Activated CD4-positive, alpha-beta T cell treated with anti-CD3 and anti-CD28 coated beads, Interleukin-2, amount 10 ng/mL, durations not matched to agents 7 days and 5 days (primary cell): Measurements from ENCODE around the gene PIGN. TPM values are rescaled to one million over a fixed set of nuclear protein-coding genes. Genes with fewer than 3 reads are reported as not detected.
"Not testable (repeated sequence)": the region's sequence is repeated elsewhere in the genome, so short reads cannot be mapped to it uniquely, and the experiment has no call there.

Experiments used
- CTCF ChIA-PET: fragments of 350-600 bp; sonication (Branson Sonifier 250); formaldehyde crosslinking; loops from one replicate; lab custom pipeline; 2021; ENCODE audit warnings: antibody characterized with exemption; lab: Charles Lee
- POLR2A ChIA-PET: fragments of 350-600 bp; sonication (Branson Sonifier 250); formaldehyde crosslinking; loops from one replicate; lab custom pipeline; 2021; ENCODE audit warnings: antibody characterized with exemption; lab: Charles Lee
- DNase-seq: peaks from one replicate; pipeline ENCODE4 v3.0.0-alpha.2; 2020
- H3K27ac Mint-ChIP-seq: one replicate; pipeline ENCODE4 v1.8.0; 2021; ENCODE audit warnings: mild to moderate bottlenecking, moderate library complexity, mixed read lengths
- H3K27me3 Mint-ChIP-seq: one replicate; pipeline ENCODE4 v1.8.0; 2021; ENCODE audit warnings: mixed read lengths
- H3K36me3 Mint-ChIP-seq: one replicate; pipeline ENCODE4 v1.8.0; 2021; ENCODE audit warnings: low read depth, mixed read lengths
- H3K4me1 Mint-ChIP-seq: one replicate; pipeline ENCODE4 v1.8.0; 2021; ENCODE audit warnings: mixed read lengths
- H3K4me3 Mint-ChIP-seq: one replicate; pipeline ENCODE4 v1.8.0; 2021; ENCODE audit warnings: mild to moderate bottlenecking, moderate library complexity, mixed read lengths
- H3K9me3 Mint-ChIP-seq: one replicate; pipeline ENCODE4 v1.8.0; 2021; ENCODE audit warnings: mixed read lengths
- total RNA-seq, 2 experiments: library from RNA; stranded (reverse); gene quantifications; one replicate each; pipeline ENCODE4 v1.2.3, GENCODE V29; 2021

The PIGN gene
- total RNA-seq, 2 experiments from 2014 or later, result 28.5 to 31.8 TPM

DNA sequence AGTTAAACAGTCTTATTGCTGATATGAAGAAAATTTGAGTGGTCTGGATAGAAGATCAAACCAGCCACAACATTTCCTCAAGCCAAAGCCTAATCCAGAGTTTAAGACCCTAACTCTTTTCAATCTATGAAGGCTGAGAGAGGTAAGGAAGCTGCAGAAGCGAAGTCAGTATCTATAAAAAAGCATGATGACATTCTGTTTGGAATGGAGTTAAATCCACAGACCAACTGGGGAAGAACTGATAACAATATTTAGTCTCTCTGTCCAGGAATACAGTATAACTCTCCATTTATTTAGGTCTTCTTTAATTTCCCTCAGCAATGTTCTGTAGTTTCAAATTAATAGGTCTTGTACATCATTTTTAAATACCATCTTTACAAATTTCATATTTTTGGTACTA is 16.0 kb downstream of the PIGN start:
- peaks cover 4% of the 10 kb centered on the region for H3K36me3 Mint-ChIP-seq
- H3K9me3 Mint-ChIP-seq, result peaks cover 3% of the 10 kb centered on the region
- H3K27ac Mint-ChIP-seq, result no peak overlapping the region
- DNase-seq, result no peak
- ChIA-PET CTCF (no interaction called here), POLR2A (no interaction called here)
- no peaks in the 10 kb centered on the region for H3K4me1 Mint-ChIP-seq
- no peak overlapping the region for H3K4me3 Mint-ChIP-seq
- H3K27me3 Mint-ChIP-seq, result no peaks in the 10 kb centered on the region

DNA sequence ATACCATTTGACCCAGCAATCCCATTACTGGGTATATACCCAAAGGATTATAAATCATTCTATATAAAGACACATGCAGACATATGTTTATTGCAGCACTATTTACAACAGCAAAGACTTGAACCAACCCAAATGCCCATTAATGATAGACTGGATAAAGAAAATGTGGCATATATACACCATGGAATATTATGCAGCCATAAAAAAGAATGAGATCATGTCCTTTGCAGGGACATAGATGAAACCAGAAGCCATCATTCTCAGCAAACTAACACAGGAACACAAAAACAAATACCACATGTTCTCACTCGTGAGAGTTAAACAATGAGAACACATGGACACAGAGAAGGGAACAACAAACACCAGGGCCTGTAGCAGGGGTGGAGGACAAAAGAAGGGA is 20.3 kb downstream of the PIGN start:
- H3K27me3 Mint-ChIP-seq, H3K4me3 Mint-ChIP-seq, DNase-seq, POLR2A ChIA-PET, H3K27ac Mint-ChIP-seq, CTCF ChIA-PET, H3K4me1 Mint-ChIP-seq: not testable (repeated sequence)
- Mint-ChIP-seq H3K9me3 (peaks cover 12% of the 10 kb centered on the region), H3K36me3 (peaks cover 10% of the 10 kb centered on the region)

DNA sequence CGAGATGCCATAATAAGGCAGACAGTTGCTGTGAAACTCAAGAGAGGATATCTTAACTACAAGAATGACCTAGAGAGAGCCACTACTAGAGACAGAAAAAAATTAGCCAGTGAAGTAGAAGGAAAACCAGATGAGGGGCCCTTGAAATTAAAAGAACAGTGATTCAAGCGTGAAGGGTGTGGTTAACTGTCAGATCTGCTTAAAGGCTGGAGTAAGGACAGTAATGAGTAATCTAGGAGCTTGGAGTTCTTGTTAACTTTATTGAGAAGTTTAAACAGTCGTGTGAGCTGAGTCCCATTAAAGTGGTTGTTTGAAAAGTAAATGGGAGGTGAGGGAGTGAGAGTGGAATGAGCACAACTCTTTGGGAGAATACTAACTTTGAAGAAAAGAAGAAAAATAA is 21.3 kb downstream of the PIGN start:
- POLR2A ChIA-PET, result no interaction called here
- H3K4me3 Mint-ChIP-seq, result no peak overlapping the region
- H3K27ac Mint-ChIP-seq, result no peak overlapping the region
- peaks cover 10% of the 10 kb centered on the region for H3K36me3 Mint-ChIP-seq
- no peak for DNase-seq
- no peaks in the 10 kb centered on the region for H3K27me3 Mint-ChIP-seq
- CTCF ChIA-PET, result interaction anchor here (1.4 kb wide), 1 partner anchor 17 kb away, joined by 5 read pairs; no protein-coding TSS in a partner anchor
- H3K4me1 Mint-ChIP-seq, result peaks cover 7% of the 10 kb centered on the region
- H3K9me3 Mint-ChIP-seq, result peaks cover 12% of the 10 kb centered on the region

DNA sequence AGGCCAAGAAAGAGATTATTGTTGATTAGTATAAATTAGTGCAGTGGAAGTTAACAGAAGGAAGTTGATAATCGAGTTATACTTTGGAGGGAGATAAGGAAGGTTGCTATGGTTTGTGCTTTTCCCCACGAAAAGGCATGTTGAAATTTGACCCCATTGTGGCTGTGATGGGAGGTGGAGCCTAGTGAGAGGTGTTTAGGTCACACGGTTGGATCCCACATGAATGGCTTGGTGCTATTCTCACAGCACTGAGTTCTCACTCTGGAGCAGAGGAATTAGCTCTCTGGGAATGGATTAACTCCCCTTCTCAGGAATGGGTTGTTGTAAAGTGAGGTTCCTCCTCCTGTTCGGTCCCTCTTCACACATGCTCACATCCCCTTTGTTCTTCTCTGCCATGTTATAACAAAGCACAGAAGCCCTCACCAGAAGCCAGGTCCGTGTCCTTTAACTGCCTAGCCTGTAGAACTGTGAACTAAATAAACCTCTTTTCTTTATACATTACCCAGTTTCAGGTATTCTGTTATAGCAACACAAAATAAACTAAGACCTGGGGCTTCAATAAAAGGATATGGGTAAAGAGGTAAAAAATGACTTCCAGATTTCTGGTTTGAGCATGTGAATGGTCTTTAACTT is 21.9 kb downstream of the PIGN start:
- peaks cover 12% of the 10 kb centered on the region for H3K9me3 Mint-ChIP-seq
- CTCF ChIA-PET, result interaction anchor here (1.4 kb wide), 1 partner anchor 18 kb away, joined by 5 read pairs; no protein-coding TSS in a partner anchor
- peaks cover 10% of the 10 kb centered on the region for H3K36me3 Mint-ChIP-seq
- no peak overlapping the region for H3K27ac Mint-ChIP-seq
- POLR2A ChIA-PET, result no interaction called here
- H3K4me3 Mint-ChIP-seq, result no peak overlapping the region
- no peaks in the 10 kb centered on the region for H3K27me3 Mint-ChIP-seq
- H3K4me1 Mint-ChIP-seq, result peaks cover 7% of the 10 kb centered on the region
- DNase-seq, result no peak

DNA sequence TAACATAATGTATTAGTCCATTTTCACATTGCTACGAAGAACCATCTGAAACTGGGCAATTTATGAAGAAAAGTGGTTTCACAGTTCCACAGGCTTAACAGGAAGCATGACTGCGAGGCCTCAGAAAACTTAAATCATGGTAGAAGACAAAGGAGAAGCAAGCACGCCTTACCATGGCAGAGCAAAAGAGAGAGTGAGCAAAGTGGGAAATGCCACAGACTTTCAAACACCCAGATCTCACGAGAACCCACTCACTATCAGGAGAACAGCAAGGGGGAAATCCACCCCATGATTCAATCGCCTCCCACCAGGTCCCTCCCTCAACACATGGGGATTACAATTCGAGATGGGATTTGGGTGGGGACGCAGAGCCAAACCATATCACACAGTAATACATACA is 22.5 kb downstream of the PIGN start:
- H3K36me3 Mint-ChIP-seq, result peaks cover 10% of the 10 kb centered on the region
- H3K9me3 Mint-ChIP-seq, result peaks cover 12% of the 10 kb centered on the region
- no peak overlapping the region for H3K4me3 Mint-ChIP-seq
- ChIA-PET POLR2A (no interaction called here), CTCF (no interaction called here)
- H3K4me1 Mint-ChIP-seq, result peaks cover 7% of the 10 kb centered on the region
- no peak overlapping the region for H3K27ac Mint-ChIP-seq
- no peak for DNase-seq
- no peaks in the 10 kb centered on the region for H3K27me3 Mint-ChIP-seq

DNA sequence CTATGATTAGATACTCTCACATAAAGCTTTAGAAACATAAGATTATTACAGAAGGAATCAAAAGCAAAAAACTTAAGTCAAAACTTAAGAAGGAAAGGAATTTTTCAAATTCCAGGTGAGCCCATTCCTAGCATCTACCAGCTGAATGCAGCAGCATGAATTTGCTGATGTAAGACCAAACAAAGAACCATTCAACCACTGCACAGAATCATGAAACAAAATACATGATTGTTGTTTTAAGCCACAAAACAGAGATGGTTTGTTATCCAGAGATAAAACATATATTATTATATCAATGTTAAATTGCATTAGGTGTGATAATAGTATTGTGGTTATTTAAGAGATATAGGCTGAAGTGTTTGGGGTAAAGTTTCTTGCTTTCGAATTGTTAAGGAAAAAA is 29.0 kb downstream of the PIGN start:
- Mint-ChIP-seq H3K4me3 (no peak overlapping the region), H3K27me3 (no peaks in the 10 kb centered on the region), H3K9me3 (no peaks in the 10 kb centered on the region), H3K4me1 (no peaks in the 10 kb centered on the region), H3K36me3 (peaks cover 3% of the 10 kb centered on the region), H3K27ac (no peak overlapping the region)
- ChIA-PET POLR2A (no interaction called here), CTCF (no interaction called here)
- no peak for DNase-seq

DNA sequence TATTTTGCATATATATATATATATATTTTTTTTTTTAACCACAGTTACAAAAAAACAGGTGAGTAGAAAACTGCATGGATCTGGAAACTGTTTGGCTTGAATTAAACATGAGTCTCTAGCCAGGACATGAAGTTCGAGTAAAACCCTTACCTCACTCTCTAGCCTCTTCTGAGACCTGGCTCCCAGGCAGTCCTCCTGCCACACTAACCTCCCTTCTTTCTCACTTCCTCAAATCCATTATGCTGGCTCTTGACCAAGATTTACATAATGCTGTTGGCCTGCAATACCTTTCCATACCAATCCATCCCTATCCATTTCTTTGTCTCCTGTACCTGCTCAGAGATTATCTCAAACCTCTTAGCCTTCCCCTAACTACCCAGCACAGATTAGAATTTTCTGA is 34.0 kb downstream of the PIGN start:
- H3K4me1 Mint-ChIP-seq, result no peaks in the 10 kb centered on the region
- ChIA-PET CTCF (interaction anchor here (0.6 kb wide), 1 partner anchor 9 kb away, joined by 3 read pairs; no protein-coding TSS in a partner anchor), POLR2A (no interaction called here)
- H3K36me3 Mint-ChIP-seq, result peaks cover 2% of the 10 kb centered on the region
- no peak overlapping the region for H3K27ac Mint-ChIP-seq
- H3K4me3 Mint-ChIP-seq, result no peak overlapping the region
- DNase-seq, result no peak
- H3K27me3 Mint-ChIP-seq, result no peaks in the 10 kb centered on the region
- no peaks in the 10 kb centered on the region for H3K9me3 Mint-ChIP-seq

DNA sequence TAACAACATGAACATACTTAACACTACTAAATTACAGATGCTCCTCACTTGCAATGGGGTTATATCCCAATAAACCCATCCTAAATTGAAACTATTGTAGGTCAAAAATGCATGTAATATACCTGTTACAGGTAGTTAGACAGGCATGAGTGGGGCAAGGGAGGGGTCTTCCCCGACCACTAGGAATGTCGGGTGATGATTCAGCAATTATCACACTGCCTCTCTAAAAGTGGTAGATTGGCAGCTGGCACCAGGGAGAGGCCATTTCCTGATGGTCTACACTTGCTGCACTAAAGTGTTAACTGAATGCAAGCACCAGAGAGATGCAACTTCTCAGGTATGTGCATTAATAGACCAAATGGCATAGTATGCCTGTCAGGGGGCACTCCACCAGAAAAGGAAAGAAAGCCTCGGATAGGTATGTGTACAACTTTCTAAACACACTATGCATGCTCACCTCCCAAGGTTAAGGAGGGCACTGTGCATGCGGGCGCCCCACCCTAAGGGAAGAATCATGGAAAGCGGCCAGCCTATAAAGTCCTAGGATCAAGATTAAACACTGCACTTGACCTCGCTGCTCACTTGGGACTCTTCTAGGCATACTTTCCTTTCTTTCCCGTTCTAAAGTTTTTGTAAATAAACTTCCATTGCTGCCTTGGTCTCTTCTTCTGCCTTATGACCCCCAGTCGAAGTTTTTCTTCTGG is 35.6 kb downstream of the PIGN start:
- Mint-ChIP-seq H3K4me1 (no peaks in the 10 kb centered on the region), H3K27me3 (no peaks in the 10 kb centered on the region), H3K9me3 (no peaks in the 10 kb centered on the region), H3K27ac (no peak overlapping the region), H3K36me3 (no peaks in the 10 kb centered on the region), H3K4me3 (no peak overlapping the region)
- CTCF ChIA-PET, result no interaction called here
- DNase-seq, result no peak
- POLR2A ChIA-PET, result no interaction called here

DNA sequence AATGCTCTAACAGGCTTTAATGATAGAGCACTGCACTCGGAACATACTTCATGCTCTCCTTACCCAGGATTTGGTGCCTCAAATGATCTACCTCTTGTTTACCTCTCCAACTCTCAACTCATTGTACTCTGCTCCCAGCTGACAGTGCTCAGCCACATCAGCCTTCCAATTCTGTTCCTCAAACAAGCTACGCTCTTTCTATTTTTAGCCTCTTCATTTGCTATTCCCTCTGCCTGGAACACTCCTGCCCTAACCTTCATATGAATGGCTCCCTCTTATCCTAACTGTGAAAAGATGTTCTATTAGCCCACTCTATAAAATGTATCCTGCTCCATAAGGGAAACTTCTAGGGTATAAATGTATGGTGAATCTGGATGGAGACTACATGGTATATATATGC is 42.5 kb downstream of the PIGN start:
- H3K4me3 Mint-ChIP-seq, result no peak overlapping the region
- peaks cover 4% of the 10 kb centered on the region for H3K36me3 Mint-ChIP-seq
- no peaks in the 10 kb centered on the region for H3K9me3 Mint-ChIP-seq
- no peaks in the 10 kb centered on the region for H3K27me3 Mint-ChIP-seq
- ChIA-PET CTCF (no interaction called here), POLR2A (no interaction called here)
- H3K4me1 Mint-ChIP-seq, result no peaks in the 10 kb centered on the region
- DNase-seq, result no peak
- H3K27ac Mint-ChIP-seq, result no peak overlapping the region

DNA sequence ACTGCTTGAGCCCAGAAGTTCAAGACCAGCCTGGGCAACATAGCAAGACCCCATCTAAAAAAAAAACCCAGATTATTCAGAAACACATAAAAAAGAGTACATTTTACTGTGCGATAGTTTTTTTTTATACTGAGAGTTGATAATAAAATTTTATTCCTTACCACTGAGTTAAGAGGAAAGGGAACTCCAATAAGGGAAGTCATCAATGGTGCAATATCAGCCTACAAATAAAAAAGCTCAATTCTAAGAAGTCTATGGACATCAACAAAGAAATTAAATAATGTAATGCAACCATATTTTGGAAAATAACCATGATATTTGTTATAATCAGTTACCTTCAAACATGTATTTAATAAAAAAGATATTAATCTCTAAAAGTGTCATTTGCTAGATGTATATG is 46.6 kb downstream of the PIGN start:
- ChIA-PET CTCF (no interaction called here), POLR2A (no interaction called here)
- H3K27me3 Mint-ChIP-seq, result no peaks in the 10 kb centered on the region
- no peak overlapping the region for H3K4me3 Mint-ChIP-seq
- no peaks in the 10 kb centered on the region for H3K9me3 Mint-ChIP-seq
- H3K27ac Mint-ChIP-seq, result no peak overlapping the region
- no peaks in the 10 kb centered on the region for H3K4me1 Mint-ChIP-seq
- DNase-seq, result no peak
- peaks cover 6% of the 10 kb centered on the region for H3K36me3 Mint-ChIP-seq

DNA sequence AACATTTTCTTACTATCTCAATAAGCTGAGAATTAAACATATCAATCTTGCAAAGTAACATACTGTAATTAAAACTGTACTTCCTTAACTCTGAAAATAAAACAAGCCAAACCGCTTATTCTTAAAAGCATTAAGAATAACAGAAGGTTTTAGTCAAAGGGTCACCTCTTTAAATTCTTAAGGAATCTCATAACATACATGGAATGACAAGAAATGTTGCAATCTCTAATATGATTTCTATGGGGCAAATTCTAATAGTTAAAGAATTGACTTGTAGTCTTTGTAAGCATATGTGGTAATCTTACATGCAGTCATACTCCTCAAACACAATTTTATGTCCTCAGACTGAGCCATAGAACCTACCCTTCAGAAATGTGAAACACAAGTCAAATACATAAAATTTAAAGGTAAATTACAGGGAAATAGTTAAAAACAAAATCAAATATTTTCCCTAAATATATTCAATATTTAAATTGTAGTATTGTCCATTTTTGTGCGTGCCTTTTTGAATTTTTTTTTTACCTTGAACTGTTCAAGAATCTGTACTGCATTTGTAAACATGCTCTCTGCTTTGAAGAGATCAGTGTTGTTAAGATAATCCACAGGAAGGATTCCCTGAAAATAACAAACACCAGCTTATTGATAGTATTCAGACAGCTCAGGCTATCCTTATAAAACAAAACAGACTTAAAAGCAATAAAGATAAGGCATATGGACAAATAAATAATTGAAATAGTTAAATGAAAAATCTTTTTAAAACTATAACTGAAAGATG is 48.2 kb downstream of the PIGN start:
- ChIA-PET POLR2A (no interaction called here), CTCF (no interaction called here)
- Mint-ChIP-seq H3K4me1 (no peaks in the 10 kb centered on the region), H3K4me3 (no peak overlapping the region), H3K27ac (no peak overlapping the region), H3K36me3 (peaks cover 2% of the 10 kb centered on the region), H3K27me3 (no peaks in the 10 kb centered on the region), H3K9me3 (no peaks in the 10 kb centered on the region)
- DNase-seq, result no peak

DNA sequence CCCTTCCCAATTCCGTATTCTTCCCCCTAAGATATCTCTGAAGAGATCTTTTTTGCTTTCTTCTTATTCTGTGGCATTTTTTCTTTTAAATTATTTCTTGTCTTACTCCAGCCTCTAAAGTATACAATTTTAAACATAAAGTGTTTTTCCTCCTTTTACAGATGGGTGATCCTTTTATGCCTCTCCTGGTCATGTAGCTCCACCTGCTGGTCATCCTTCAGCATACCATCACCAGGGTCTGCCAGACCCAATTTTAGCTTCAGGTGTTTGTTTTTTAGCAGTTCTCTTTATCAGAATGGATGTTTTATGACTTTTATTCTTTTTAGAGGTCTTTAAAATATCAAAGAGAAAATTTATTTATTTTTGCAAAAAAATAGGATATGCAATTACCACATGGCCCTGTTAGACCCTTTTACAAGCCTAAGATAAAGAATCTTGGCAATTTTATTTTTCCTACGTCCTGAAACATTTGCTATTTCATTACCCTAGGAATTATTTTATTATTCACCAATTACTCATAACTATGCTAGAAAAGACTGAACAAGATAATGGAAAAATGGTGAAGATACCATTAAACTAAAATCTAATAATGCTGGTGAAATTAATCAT is 55.5 kb downstream of the PIGN start:
- no peak overlapping the region for H3K27ac Mint-ChIP-seq
- peak; percentile 79 for DNase-seq

DNA sequence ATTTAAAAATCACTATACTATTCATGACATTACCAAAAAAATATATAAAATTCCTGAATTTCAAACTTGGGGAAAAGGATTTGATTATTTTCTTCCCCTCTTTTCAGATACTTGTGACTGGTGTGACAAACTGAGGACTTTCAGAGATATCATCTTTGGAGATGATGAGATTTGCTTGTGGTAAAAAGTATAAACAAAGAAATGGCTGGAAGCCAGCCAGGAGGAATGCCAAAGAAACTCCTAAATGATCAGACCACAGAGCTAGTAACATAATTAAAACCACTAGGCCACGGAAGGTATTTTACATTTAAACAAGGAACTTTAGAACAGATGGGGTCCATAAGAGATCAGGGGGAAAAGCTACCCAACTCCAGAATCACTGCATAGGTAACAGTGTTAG is 58.7 kb downstream of the PIGN start:
- no peaks in the 10 kb centered on the region for H3K27me3 Mint-ChIP-seq
- ChIA-PET POLR2A (no interaction called here), CTCF (no interaction called here)
- H3K36me3 Mint-ChIP-seq, result no peaks in the 10 kb centered on the region
- H3K9me3 Mint-ChIP-seq, result no peaks in the 10 kb centered on the region
- DNase-seq, result no peak
- H3K4me3 Mint-ChIP-seq, result no peak overlapping the region
- no peaks in the 10 kb centered on the region for H3K4me1 Mint-ChIP-seq
- no peak overlapping the region for H3K27ac Mint-ChIP-seq

More for the DNA sequence above, 55.5 kb downstream of the PIGN start:
- no peaks in the 10 kb centered on the region for H3K9me3 Mint-ChIP-seq
- H3K4me3 Mint-ChIP-seq, result no peak overlapping the region
- CTCF ChIA-PET, result interaction anchor here (0.6 to 1.3 kb wide), 5 partner anchors 111 to 498 kb away, joined by 3 to 6 read pairs (median 3); no protein-coding TSS in a partner anchor
- no peaks in the 10 kb centered on the region for H3K4me1 Mint-ChIP-seq
- H3K36me3 Mint-ChIP-seq, result no peaks in the 10 kb centered on the region
- POLR2A ChIA-PET, result no interaction called here
- no peaks in the 10 kb centered on the region for H3K27me3 Mint-ChIP-seq
